MM.1S (cell line): Measurements from ENCODE around the gene PIBF1.
"Not testable (repeated sequence)": the region's sequence is repeated elsewhere in the genome, so short reads cannot be mapped to it uniquely, and the experiment has no call there.

Experiments used
- DNase-seq: peaks from one replicate; pipeline ENCODE4 v3.0.0-alpha.2; 2015
- H2AFZ ChIP-seq: fragments of 300-600 bp; sonication (generic); 2 replicates; pipeline ENCODE4 v1.6.0; 2016; ENCODE audit warnings: antibody characterized with exemption, low read length
- H3F3A ChIP-seq: fragments of 300-600 bp; sonication (generic); 2 replicates; pipeline ENCODE4 v1.6.1; 2016; ENCODE audit warnings: mild to moderate bottlenecking, antibody characterized with exemption, low read length, moderate library complexity, mixed read lengths; ENCODE audit not compliant: insufficient read depth
- H3K27ac ChIP-seq: fragments of 300-600 bp; sonication (generic); 2 replicates; pipeline ENCODE4 v1.5.1; 2016; ENCODE audit warnings: mild to moderate bottlenecking, low read length
- H3K27me3 ChIP-seq: fragments of 300-600 bp; sonication (generic); replicated peaks from 2 replicates; pipeline ENCODE4 v1.6.0; 2016; ENCODE audit warnings: low read length; ENCODE audit not compliant: insufficient read depth
- H3K36me3 ChIP-seq: fragments of 300-600 bp; sonication (generic); replicated peaks from 2 replicates; pipeline ENCODE4 v1.6.1; 2016; ENCODE audit warnings: mild to moderate bottlenecking, low read length, mixed read lengths; ENCODE audit not compliant: insufficient read depth
- H3K4me1 ChIP-seq: fragments of 300-600 bp; sonication (generic); 2 replicates; pipeline ENCODE4 v1.6.1; 2016; ENCODE audit warnings: low read length, mixed read lengths
- H3K4me2 ChIP-seq: fragments of 300-600 bp; sonication (generic); 2 replicates; pipeline ENCODE4 v1.6.0; 2016; ENCODE audit warnings: low read depth, low read length
- H3K4me3 ChIP-seq: fragments of 300-600 bp; sonication (generic); 2 replicates; pipeline ENCODE4 v1.5.1; 2016; ENCODE audit warnings: low read length, mixed read lengths
- H3K79me2 ChIP-seq: fragments of 300-600 bp; sonication (generic); 2 replicates; pipeline ENCODE4 v1.6.1; 2016; ENCODE audit warnings: mixed run types, low read length, mixed read lengths
- H3K9ac ChIP-seq: fragments of 300-600 bp; sonication (generic); 2 replicates; pipeline ENCODE4 v1.6.1; 2016; ENCODE audit warnings: low read length, mixed read lengths
- H3K9me2 ChIP-seq: fragments of 300-600 bp; sonication (generic); replicated peaks from 2 replicates; pipeline ENCODE4 v1.6.1; 2016; ENCODE audit warnings: mild to moderate bottlenecking, low read length, mixed read lengths; ENCODE audit not compliant: insufficient read depth
- H3K9me3 ChIP-seq: fragments of 300-600 bp; sonication (generic); replicated peaks from 2 replicates; pipeline ENCODE4 v1.6.1; 2016; ENCODE audit warnings: mild to moderate bottlenecking, low read length, mixed read lengths; ENCODE audit not compliant: insufficient read depth
- H4K20me1 ChIP-seq: fragments of 300-600 bp; sonication (generic); 2 replicates; pipeline ENCODE4 v1.6.1; 2016; ENCODE audit warnings: mild to moderate bottlenecking, low read length, moderate library complexity, mixed read lengths; ENCODE audit not compliant: insufficient read depth
- EZH2 ChIP-seq: fragments of 300-600 bp; sonication (generic); optimal IDR thresholded peaks from 2 replicates; pipeline ENCODE3; 2017; ENCODE audit warnings: low read depth, mild to moderate bottlenecking, antibody characterized with exemption, low read length, mixed read lengths
- EZH2phosphoT487 ChIP-seq: fragments of 300-600 bp; sonication (generic); IDR thresholded peaks from 2 replicates; pipeline ENCODE4 v1.6.1; 2018; ENCODE audit warnings: antibody characterized with exemption, low read length
- TF ChIP-seq, protein P1 (sequence below): fragments of 300-600 bp; sonication (generic); IDR thresholded peaks from 2 replicates; pipeline ENCODE4 v1.5.1; 2016; ENCODE audit warnings: antibody characterized with exemption, low read length, mixed read lengths

PIBF1 gene

DNA sequence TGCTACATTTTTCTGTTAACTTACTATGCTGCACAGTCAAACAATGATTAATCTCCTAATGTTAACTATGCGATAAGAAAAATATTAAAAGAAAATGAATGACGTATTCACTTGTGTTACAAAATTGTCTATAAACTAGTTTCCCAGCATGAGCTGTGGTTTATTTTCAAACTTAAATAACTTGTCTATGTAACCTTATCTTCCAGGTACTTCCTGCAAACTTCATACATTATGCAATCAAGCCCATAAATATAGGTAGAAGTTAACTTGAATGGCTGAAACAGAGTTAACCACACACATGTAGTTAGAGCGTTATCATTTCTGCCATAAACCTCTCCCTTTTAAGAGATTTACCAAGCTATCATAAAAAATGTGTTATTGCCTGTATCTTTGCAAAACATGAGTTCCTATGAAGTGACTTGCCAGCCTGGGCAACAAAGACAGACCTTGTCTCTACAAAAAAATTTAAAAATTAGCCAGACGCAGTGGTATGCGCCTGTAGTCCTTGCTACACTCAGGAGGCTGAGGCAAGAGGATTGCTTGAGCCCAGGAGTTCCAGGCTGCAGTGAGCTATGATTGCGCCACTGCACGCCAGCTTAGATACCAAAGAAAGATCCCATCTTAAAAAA, 259.1 kb downstream of the PIBF1 start:
- no peak for DNase-seq
- Histone ChIP-seq H3K36me3 (no peaks in the 10 kb centered on the region), H4K20me1 (no peaks in the 10 kb centered on the region), H3K9ac (no peak overlapping the region), H3K27me3 (no peaks in the 10 kb centered on the region), H3K27ac (no peak overlapping the region), H3F3A (no peaks in the 10 kb centered on the region), H3K4me1 (no peaks in the 10 kb centered on the region), H3K9me3 (no peaks in the 10 kb centered on the region), H3K9me2 (no peaks in the 10 kb centered on the region), H3K4me2 (no peak overlapping the region), H3K4me3 (no peak overlapping the region), H3K79me2 (no peaks in the 10 kb centered on the region), H2AFZ (no peak overlapping the region)
- TF ChIP-seq, protein P1, sequence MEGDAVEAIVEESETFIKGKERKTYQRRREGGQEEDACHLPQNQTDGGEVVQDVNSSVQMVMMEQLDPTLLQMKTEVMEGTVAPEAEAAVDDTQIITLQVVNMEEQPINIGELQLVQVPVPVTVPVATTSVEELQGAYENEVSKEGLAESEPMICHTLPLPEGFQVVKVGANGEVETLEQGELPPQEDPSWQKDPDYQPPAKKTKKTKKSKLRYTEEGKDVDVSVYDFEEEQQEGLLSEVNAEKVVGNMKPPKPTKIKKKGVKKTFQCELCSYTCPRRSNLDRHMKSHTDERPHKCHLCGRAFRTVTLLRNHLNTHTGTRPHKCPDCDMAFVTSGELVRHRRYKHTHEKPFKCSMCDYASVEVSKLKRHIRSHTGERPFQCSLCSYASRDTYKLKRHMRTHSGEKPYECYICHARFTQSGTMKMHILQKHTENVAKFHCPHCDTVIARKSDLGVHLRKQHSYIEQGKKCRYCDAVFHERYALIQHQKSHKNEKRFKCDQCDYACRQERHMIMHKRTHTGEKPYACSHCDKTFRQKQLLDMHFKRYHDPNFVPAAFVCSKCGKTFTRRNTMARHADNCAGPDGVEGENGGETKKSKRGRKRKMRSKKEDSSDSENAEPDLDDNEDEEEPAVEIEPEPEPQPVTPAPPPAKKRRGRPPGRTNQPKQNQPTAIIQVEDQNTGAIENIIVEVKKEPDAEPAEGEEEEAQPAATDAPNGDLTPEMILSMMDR, result no peak
- TF ChIP-seq EZH2, result no peak
- no peak for TF ChIP-seq EZH2phosphoT487

DNA sequence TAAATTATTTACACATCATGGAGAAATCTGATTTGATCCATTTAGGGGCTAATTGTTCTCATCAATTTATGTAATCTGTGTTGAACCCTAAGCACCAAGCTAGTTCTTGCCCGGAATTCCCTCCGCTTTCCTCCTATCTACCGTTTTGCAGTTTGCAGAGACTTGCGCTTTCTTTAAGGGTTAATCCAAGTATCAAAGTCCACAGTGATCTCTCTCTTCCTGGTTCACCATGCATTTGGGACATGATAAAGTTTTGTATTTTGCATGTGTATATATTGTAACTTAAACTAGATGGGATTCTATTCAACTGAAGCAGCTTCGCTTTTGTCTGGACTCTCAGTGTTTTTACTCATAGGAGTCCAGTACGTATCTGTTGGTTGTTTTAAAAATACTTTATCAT, 263.1 kb downstream of the PIBF1 start:
- H3K9ac ChIP-seq, result no peak overlapping the region
- DNase-seq, result no peak
- no peaks in the 10 kb centered on the region for H3K9me2 ChIP-seq
- no peaks in the 10 kb centered on the region for H3K9me3 ChIP-seq
- H3K27ac ChIP-seq, result no peak overlapping the region
- TF ChIP-seq EZH2 (no peak), EZH2phosphoT487 (no peak)
- TF ChIP-seq, protein P1, result no peak
- H4K20me1 ChIP-seq, result no peaks in the 10 kb centered on the region
- H2AFZ ChIP-seq, result no peak overlapping the region
- H3K27me3 ChIP-seq, result no peaks in the 10 kb centered on the region
- no peaks in the 10 kb centered on the region for H3K4me1 ChIP-seq
- H3K36me3 ChIP-seq, result no peaks in the 10 kb centered on the region
- H3K79me2 ChIP-seq, result no peaks in the 10 kb centered on the region
- H3K4me3 ChIP-seq, result no peak overlapping the region
- no peak overlapping the region for H3K4me2 ChIP-seq
- no peaks in the 10 kb centered on the region for H3F3A ChIP-seq

DNA sequence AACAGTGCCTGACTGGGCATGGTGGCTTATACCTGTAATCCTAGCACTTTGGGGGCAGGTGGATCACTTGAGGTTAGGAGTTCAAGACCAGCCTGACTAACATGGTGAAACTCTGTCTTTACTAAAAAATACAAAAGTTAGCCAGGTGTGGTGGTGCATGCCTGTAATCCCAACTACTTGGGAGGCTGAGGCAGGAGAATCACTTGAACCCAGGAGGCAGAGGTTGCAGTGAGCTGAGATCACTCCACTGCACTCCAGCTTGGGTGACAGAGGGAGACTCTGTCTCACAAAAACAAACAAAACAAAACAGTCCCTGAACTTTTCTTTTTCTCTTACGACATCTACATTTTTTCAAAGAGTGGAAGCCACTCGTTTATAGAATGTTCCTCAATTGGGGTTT, 266.7 kb downstream of the PIBF1 start:
- not testable (repeated sequence) for H3F3A ChIP-seq, H3K9me3 ChIP-seq, DNase-seq, H3K9me2 ChIP-seq, H3K9ac ChIP-seq, H3K79me2 ChIP-seq, H3K27me3 ChIP-seq, H3K27ac ChIP-seq, H2AFZ ChIP-seq, H3K4me3 ChIP-seq, H3K36me3 ChIP-seq, H3K4me2 ChIP-seq, H4K20me1 ChIP-seq, H3K4me1 ChIP-seq

GRCh38 chr13:73054712-73055111, 272.8 kb downstream of the PIBF1 start:
- Histone ChIP-seq H3K79me2 (no peaks in the 10 kb centered on the region), H3K4me1 (no peaks in the 10 kb centered on the region), H3K9ac (no peak overlapping the region), H3K4me3 (no peak overlapping the region), H3K27ac (no peak overlapping the region), H3F3A (no peaks in the 10 kb centered on the region), H3K9me2 (no peaks in the 10 kb centered on the region), H4K20me1 (no peaks in the 10 kb centered on the region), H3K9me3 (no peaks in the 10 kb centered on the region), H2AFZ (no peak overlapping the region), H3K36me3 (no peaks in the 10 kb centered on the region), H3K4me2 (no peak overlapping the region), H3K27me3 (no peaks in the 10 kb centered on the region)
- no peak for DNase-seq
- TF ChIP-seq, protein P1, result no peak
- TF ChIP-seq EZH2, result no peak
- TF ChIP-seq EZH2phosphoT487, result no peak
